NCI-H2029 (cell line): ENCODE measurements around the gene CORO1C.
"Not testable (repeated sequence)": the region's sequence is repeated elsewhere in the genome, so short reads cannot be mapped to it uniquely, and the experiment has no call there.

Source experiments
- DNase-seq: peaks from one replicate; lab custom pipeline; 2025; lab: John Stamatoyannopoulos, UW

Gene CORO1C

GRCh38 chr12:108731105-108731865, at the start of gene CORO1C:
Gene CORO1C, minus strand, starts transcription at chr12:108731518. Its CDS starts 30,200 bp downstream, at chr12:108701318.
- DNase-seq: peak; percentile 93

GRCh38 chr12:108779998-108780688, 48.8 kb upstream of the CORO1C start:
- no peak for DNase-seq

- no peak for DNase-seq
Observed at GRCh38 chr12:108778053-108778452, 46.7 kb upstream of the CORO1C start.

- DNase-seq: no peak
Observed at GRCh38 chr12:108777156-108777555, 45.8 kb upstream of the CORO1C start.

- DNase-seq: peak; percentile 78
Observed at GRCh38 chr12:108773798-108774788, 42.8 kb upstream of the CORO1C start.

- DNase-seq: no peak
Observed at GRCh38 chr12:108772891-108773797, 41.8 kb upstream of the CORO1C start.

- peak; percentile 77 for DNase-seq
Observed at GRCh38 chr12:108772247-108772646, 40.9 kb upstream of the CORO1C start.

- DNase-seq: not testable (repeated sequence)
Observed at GRCh38 chr12:108771835-108772234, 40.5 kb upstream of the CORO1C start.

GRCh38 chr12:108770963-108771362, 39.6 kb upstream of the CORO1C start:
- DNase-seq: no peak

- DNase-seq: no peak
Observed at GRCh38 chr12:108770269-108770829, 39.0 kb upstream of the CORO1C start.

- DNase-seq: no peak
Observed at GRCh38 chr12:108768591-108769500, 37.5 kb upstream of the CORO1C start.

GRCh38 chr12:108766294-108766693, 35.0 kb upstream of the CORO1C start:
- no peak for DNase-seq

- no peak for DNase-seq
Observed at GRCh38 chr12:108765289-108765764, 34.0 kb upstream of the CORO1C start.

GRCh38 chr12:108764540-108765288, 33.4 kb upstream of the CORO1C start:
- DNase-seq: no peak

- DNase-seq: no peak
Observed at GRCh38 chr12:108761226-108761625, 29.9 kb upstream of the CORO1C start.

- DNase-seq: no peak
Observed at GRCh38 chr12:108759924-108760323, 28.6 kb upstream of the CORO1C start.

- DNase-seq: no peak
Observed at GRCh38 chr12:108757856-108758255, 26.5 kb upstream of the CORO1C start.

GRCh38 chr12:108756421-108756820, 25.1 kb upstream of the CORO1C start:
- DNase-seq: no peak

GRCh38 chr12:108755481-108755880, 24.2 kb upstream of the CORO1C start:
- no peak for DNase-seq
